Neural cell (in vitro differentiated cells): ENCODE results near the gene SLC12A9. TPM values are rescaled to one million over a fixed set of nuclear protein-coding genes. Genes with fewer than 3 reads are reported as not detected.

ENCODE experiments used
- H2AFZ ChIP-seq: fragments of 200-600, 300-800 bp; sonication (generic), shearing (Covaris generic); 2 replicates; pipeline ENCODE4 v1.6.0; 2014; ENCODE audit warnings: low read depth, mild to moderate bottlenecking, antibody characterized with exemption, low read length, moderate library complexity
- H3F3A ChIP-seq: fragments of 200-600 bp; shearing (Covaris generic); 2 replicates; pipeline ENCODE4 v1.6.1; 2016; ENCODE audit warnings: mild to moderate bottlenecking, moderate library complexity, mixed read lengths, antibody characterized with exemption, low read length; ENCODE audit not compliant: insufficient read depth, poor library complexity, severe bottlenecking
- H3K27ac ChIP-seq: fragments of 200-600, 300-800 bp; sonication (generic), shearing (Covaris generic); 2 replicates; pipeline ENCODE4 v1.5.1; 2014; ENCODE audit warnings: mild to moderate bottlenecking, low read length, moderate library complexity
- H3K27me3 ChIP-seq: fragments of 300-800, 200-600 bp; sonication (generic), shearing (Covaris generic); 2 replicates; pipeline ENCODE4 v1.6.0; 2014; ENCODE audit warnings: mild to moderate bottlenecking, low read depth, low read length, moderate library complexity; ENCODE audit not compliant: insufficient read depth
- H3K36me3 ChIP-seq: fragments of 300-800, 200-600 bp; sonication (generic), shearing (Covaris generic); 2 replicates; pipeline ENCODE4 v1.5.1; 2014; ENCODE audit warnings: mild to moderate bottlenecking, antibody characterized with exemption, low read length, moderate library complexity; ENCODE audit not compliant: insufficient read depth
- H3K4me2 ChIP-seq: fragments of 300-800, 200-600 bp; sonication (generic), shearing (Covaris generic); 2 replicates; pipeline ENCODE4 v1.6.0; 2014; ENCODE audit warnings: mild to moderate bottlenecking, low read length
- H3K4me3 ChIP-seq: fragments of 300-800, 200-600 bp; sonication (generic), shearing (Covaris generic); 2 replicates; pipeline ENCODE4 v1.5.1; 2014; ENCODE audit warnings: mild to moderate bottlenecking, low read length, moderate library complexity
- H3K79me2 ChIP-seq: fragments of 200-600 bp; shearing (Covaris generic); replicated peaks from 2 replicates; pipeline ENCODE4 v1.6.0; 2014; ENCODE audit warnings: mild to moderate bottlenecking, low read length, moderate library complexity; ENCODE audit not compliant: insufficient read depth
- H3K9ac ChIP-seq: fragments of 300-800, 200-600 bp; sonication (generic), shearing (Covaris generic); 2 replicates; pipeline ENCODE4 v1.6.1; 2016; ENCODE audit warnings: mild to moderate bottlenecking, low read length, mixed read lengths
- H3K9me2 ChIP-seq: fragments of 200-600 bp; shearing (Covaris generic); 2 replicates; pipeline ENCODE4 v1.6.1; 2016; ENCODE audit warnings: mild to moderate bottlenecking, low read length, mixed read lengths; ENCODE audit not compliant: insufficient read depth
- H3K9me3 ChIP-seq: fragments of 200-600, 300-800 bp; sonication (generic), shearing (Covaris generic); 2 replicates; pipeline ENCODE4 v1.6.1; 2016; ENCODE audit warnings: mild to moderate bottlenecking, mixed run types, low read length, moderate library complexity, mixed read lengths
- H4K20me1 ChIP-seq: fragments of 200-600 bp; shearing (Covaris generic); 2 replicates; pipeline ENCODE4 v1.6.1; 2016; ENCODE audit warnings: mild to moderate bottlenecking, mixed run types; ENCODE audit not compliant: insufficient read depth
- EP300 ChIP-seq: fragments of 450-650 bp; conservative IDR thresholded peaks from 2 replicates; pipeline ENCODE4 v1.6.1; 2014; ENCODE audit warnings: antibody characterized with exemption, mild to moderate bottlenecking, moderate library complexity; ENCODE audit not compliant: poor library complexity, severe bottlenecking
- EZH2 ChIP-seq: fragments of 200-600, 300-800 bp; shearing (Covaris generic), sonication (generic); IDR thresholded peaks from 2 replicates; pipeline ENCODE4 v1.6.1; 2014; ENCODE audit warnings: antibody characterized with exemption, low read length, borderline replicate concordance, mild to moderate bottlenecking; ENCODE audit not compliant: insufficient read depth, poor library complexity, severe bottlenecking
- MXI1 ChIP-seq: fragments of 450-650 bp; conservative IDR thresholded peaks from 2 replicates; pipeline ENCODE4 v1.6.1; 2014; ENCODE audit warnings: antibody characterized with exemption, mild to moderate bottlenecking; ENCODE audit not compliant: poor library complexity, severe bottlenecking
- POLR2AphosphoS5 ChIP-seq: IDR thresholded peaks from 2 replicates; pipeline ENCODE4 v1.6.1; 2012
- RAD21 ChIP-seq: fragments of 450-650 bp; conservative IDR thresholded peaks from 2 replicates; pipeline ENCODE4 v1.6.1; 2014; ENCODE audit warnings: antibody characterized with exemption, mild to moderate bottlenecking, moderate library complexity
- SMC3 ChIP-seq: fragments of 450-650 bp; conservative IDR thresholded peaks from 2 replicates; pipeline ENCODE4 v1.6.1; 2014; ENCODE audit warnings: antibody characterized with exemption, mild to moderate bottlenecking, moderate library complexity; ENCODE audit not compliant: poor library complexity
- TAF1 ChIP-seq: IDR thresholded peaks from 2 replicates; pipeline ENCODE4 v1.6.1; 2012; ENCODE audit warnings: low read depth
- polyA plus RNA-seq: library from polyadenylated mRNA; depleted of rRNA; stranded (reverse); fragments of >200 nt; gene quantifications from 2 replicates; pipeline ENCODE4 v1.2.3, GENCODE V29; 2014
- TF ChIP-seq, protein P1 (sequence below): IDR thresholded peaks from 2 replicates; pipeline ENCODE4 v1.6.1; 2012; ENCODE audit warnings: borderline replicate concordance
- TF ChIP-seq, protein P2 (sequence below): fragments of 450-650 bp; IDR thresholded peaks from 2 replicates; pipeline ENCODE4 v1.5.1; 2014; ENCODE audit warnings: antibody characterized with exemption, mild to moderate bottlenecking, moderate library complexity; ENCODE audit not compliant: poor library complexity, severe bottlenecking

The SLC12A9 gene
- polyA plus RNA-seq, 1 donor from 2014 or later = 21.2 TPM

DNA sequence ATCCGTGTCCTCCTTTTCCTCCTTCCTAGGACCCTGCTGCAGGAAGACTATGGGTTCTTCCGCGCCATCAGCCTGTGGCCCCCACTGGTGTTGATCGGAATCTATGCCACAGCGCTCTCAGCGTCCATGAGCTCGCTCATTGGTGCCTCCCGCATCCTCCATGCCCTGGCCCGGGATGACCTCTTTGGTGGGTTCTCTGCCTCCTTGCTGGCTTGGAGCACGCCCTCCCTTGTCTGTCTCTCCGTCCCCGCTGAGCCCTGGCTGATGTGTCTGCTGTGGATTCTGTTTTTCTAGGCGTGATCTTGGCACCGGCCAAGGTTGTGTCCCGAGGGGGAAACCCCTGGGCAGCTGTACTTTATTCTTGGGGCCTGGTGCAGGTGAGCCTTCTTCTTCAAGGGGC, 7.3 kb downstream of the SLC12A9 start:
- no peak for TF ChIP-seq EZH2
- TF ChIP-seq, protein P1, sequence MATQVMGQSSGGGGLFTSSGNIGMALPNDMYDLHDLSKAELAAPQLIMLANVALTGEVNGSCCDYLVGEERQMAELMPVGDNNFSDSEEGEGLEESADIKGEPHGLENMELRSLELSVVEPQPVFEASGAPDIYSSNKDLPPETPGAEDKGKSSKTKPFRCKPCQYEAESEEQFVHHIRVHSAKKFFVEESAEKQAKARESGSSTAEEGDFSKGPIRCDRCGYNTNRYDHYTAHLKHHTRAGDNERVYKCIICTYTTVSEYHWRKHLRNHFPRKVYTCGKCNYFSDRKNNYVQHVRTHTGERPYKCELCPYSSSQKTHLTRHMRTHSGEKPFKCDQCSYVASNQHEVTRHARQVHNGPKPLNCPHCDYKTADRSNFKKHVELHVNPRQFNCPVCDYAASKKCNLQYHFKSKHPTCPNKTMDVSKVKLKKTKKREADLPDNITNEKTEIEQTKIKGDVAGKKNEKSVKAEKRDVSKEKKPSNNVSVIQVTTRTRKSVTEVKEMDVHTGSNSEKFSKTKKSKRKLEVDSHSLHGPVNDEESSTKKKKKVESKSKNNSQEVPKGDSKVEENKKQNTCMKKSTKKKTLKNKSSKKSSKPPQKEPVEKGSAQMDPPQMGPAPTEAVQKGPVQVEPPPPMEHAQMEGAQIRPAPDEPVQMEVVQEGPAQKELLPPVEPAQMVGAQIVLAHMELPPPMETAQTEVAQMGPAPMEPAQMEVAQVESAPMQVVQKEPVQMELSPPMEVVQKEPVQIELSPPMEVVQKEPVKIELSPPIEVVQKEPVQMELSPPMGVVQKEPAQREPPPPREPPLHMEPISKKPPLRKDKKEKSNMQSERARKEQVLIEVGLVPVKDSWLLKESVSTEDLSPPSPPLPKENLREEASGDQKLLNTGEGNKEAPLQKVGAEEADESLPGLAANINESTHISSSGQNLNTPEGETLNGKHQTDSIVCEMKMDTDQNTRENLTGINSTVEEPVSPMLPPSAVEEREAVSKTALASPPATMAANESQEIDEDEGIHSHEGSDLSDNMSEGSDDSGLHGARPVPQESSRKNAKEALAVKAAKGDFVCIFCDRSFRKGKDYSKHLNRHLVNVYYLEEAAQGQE = no peak
- TF ChIP-seq TAF1 = no peak
- TF ChIP-seq EP300 = no peak
- TF ChIP-seq MXI1 = no peak
- TF ChIP-seq RAD21 = no peak
- no peak for TF ChIP-seq POLR2AphosphoS5
- no peak for TF ChIP-seq SMC3
- TF ChIP-seq, protein P2, sequence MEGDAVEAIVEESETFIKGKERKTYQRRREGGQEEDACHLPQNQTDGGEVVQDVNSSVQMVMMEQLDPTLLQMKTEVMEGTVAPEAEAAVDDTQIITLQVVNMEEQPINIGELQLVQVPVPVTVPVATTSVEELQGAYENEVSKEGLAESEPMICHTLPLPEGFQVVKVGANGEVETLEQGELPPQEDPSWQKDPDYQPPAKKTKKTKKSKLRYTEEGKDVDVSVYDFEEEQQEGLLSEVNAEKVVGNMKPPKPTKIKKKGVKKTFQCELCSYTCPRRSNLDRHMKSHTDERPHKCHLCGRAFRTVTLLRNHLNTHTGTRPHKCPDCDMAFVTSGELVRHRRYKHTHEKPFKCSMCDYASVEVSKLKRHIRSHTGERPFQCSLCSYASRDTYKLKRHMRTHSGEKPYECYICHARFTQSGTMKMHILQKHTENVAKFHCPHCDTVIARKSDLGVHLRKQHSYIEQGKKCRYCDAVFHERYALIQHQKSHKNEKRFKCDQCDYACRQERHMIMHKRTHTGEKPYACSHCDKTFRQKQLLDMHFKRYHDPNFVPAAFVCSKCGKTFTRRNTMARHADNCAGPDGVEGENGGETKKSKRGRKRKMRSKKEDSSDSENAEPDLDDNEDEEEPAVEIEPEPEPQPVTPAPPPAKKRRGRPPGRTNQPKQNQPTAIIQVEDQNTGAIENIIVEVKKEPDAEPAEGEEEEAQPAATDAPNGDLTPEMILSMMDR = no peak
- H4K20me1 ChIP-seq = no peaks in the 10 kb centered on the region
- H3K36me3 ChIP-seq = no peaks in the 10 kb centered on the region
- no peak overlapping the region for H3K27ac ChIP-seq
- H3F3A ChIP-seq = no peaks in the 10 kb centered on the region
- no peak overlapping the region for H2AFZ ChIP-seq
- no peak overlapping the region for H3K4me2 ChIP-seq
- H3K9ac ChIP-seq = no peak overlapping the region
- no peak overlapping the region for H3K4me3 ChIP-seq
- H3K9me3 ChIP-seq = no peaks in the 10 kb centered on the region
- no peaks in the 10 kb centered on the region for H3K27me3 ChIP-seq
- H3K79me2 ChIP-seq = no peaks in the 10 kb centered on the region
- H3K9me2 ChIP-seq = no peaks in the 10 kb centered on the region

DNA sequence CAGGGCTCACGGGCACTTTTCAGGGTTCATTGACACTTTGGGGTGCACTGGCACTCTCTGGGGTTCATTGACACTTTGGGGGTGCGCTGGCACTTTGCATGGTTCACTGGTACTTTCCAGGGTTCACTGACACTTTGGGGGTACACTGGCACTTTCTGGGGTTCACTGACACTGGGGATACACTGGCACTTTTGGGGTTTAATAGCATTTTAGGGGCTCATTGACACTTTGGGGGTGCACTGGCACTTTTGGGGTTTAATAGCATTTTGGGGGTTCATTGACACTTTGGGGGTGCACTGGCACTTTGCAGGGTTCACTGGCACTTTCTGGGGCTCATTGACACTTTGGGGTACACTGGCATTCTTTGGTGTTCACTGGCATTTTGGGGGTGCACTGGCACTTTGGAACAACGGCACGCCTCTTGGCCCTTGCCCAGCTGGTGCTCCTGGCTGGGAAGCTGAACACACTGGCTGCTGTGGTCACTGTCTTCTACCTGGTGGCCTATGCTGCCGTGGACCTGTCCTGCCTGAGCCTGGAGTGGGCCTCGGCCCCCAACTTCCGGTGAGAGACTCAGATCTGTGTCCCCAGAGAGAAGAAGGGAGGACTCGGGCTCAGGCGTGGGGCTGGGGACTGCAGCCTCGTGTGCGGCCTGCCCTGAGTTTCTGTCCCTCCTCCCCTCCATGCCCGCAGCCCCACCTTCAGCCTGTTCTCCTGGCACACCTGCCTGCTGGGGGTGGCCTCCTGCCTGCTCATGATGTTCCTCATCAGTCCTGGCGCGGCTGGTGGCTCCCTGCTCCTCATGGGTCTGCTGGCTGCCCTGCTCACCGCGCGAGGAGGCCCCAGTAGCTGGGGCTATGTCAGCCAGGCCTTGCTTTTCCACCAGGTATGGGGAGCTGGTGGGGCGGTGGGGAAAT, 8.4 kb downstream of the SLC12A9 start:
- no peaks in the 10 kb centered on the region for H3F3A ChIP-seq
- H3K79me2 ChIP-seq = no peaks in the 10 kb centered on the region
- H4K20me1 ChIP-seq = no peaks in the 10 kb centered on the region
- no peak overlapping the region for H3K9ac ChIP-seq
- H3K9me2 ChIP-seq = no peaks in the 10 kb centered on the region
- no peaks in the 10 kb centered on the region for H3K9me3 ChIP-seq
- no peaks in the 10 kb centered on the region for H3K36me3 ChIP-seq
- TF ChIP-seq, protein P2 = no peak
- TF ChIP-seq, protein P1 = no peak
- TF ChIP-seq TAF1 (no peak), EZH2 (no peak), RAD21 (no peak), SMC3 (no peak), EP300 (no peak), MXI1 (no peak), POLR2AphosphoS5 (no peak)
- no peak overlapping the region for H3K4me2 ChIP-seq
- H3K4me3 ChIP-seq = no peak overlapping the region
- no peak overlapping the region for H2AFZ ChIP-seq
- H3K27me3 ChIP-seq = no peaks in the 10 kb centered on the region
- no peak overlapping the region for H3K27ac ChIP-seq
